Liver (tissue), 3 donors: ENCODE results near the gene DLX4.

Source experiments
- ATF3 ChIP-seq: IDR thresholded peaks from 2 replicates; pipeline ENCODE4 v1.6.1; 2016; ENCODE audit warnings: antibody characterized with exemption
- EGR1 ChIP-seq, 2 donors: IDR thresholded peaks; 2 replicates each; pipeline ENCODE4 v1.6.1; 2016 to 2018; ENCODE audit warnings: antibody characterized with exemption in 2 of 2, low read depth in 2 of 2
- GABPA ChIP-seq, 2 donors: IDR thresholded peaks in 1 of 2; conservative IDR thresholded peaks in 1 of 2; 2 replicates each; pipeline ENCODE4 v1.6.1; 2016; ENCODE audit warnings: antibody characterized with exemption in 2 of 2, mild to moderate bottlenecking in 1 of 2, moderate library complexity in 1 of 2
- JUND ChIP-seq, 2 donors: IDR thresholded peaks; 2 replicates each; pipeline ENCODE4 v1.6.1; 2016; ENCODE audit warnings: antibody characterized with exemption in 2 of 2
- RAD21 ChIP-seq, 2 donors: IDR thresholded peaks; 2 replicates each; pipeline ENCODE4 v1.6.1; 2016; ENCODE audit warnings: antibody characterized with exemption in 2 of 2, mild to moderate bottlenecking in 2 of 2
- SP1 ChIP-seq: IDR thresholded peaks from 2 replicates; pipeline ENCODE4 v1.6.1; 2018; ENCODE audit warnings: antibody characterized with exemption, mild to moderate bottlenecking
- TAF1 ChIP-seq: conservative IDR thresholded peaks from 2 replicates; pipeline ENCODE4 v1.6.1; 2016; ENCODE audit warnings: antibody characterized with exemption, mild to moderate bottlenecking
- YY1 ChIP-seq: IDR thresholded peaks from 2 replicates; pipeline ENCODE4 v1.6.1; 2016; ENCODE audit warnings: antibody characterized with exemption, mild to moderate bottlenecking
- TF ChIP-seq, protein P1 (sequence below): fragments of 150-350 bp; IDR thresholded peaks from 2 replicates; pipeline ENCODE4 v1.5.1; 2017; ENCODE audit warnings: improper control_type of control experiment, low read depth, low read length; ENCODE audit not compliant: missing input control
- donor health status: healthy.
- donor health status: healthy.

GRCh38 chr17:49935526-49936210, 33.3 kb upstream of the DLX4 start:
- TF ChIP-seq, protein P1, sequence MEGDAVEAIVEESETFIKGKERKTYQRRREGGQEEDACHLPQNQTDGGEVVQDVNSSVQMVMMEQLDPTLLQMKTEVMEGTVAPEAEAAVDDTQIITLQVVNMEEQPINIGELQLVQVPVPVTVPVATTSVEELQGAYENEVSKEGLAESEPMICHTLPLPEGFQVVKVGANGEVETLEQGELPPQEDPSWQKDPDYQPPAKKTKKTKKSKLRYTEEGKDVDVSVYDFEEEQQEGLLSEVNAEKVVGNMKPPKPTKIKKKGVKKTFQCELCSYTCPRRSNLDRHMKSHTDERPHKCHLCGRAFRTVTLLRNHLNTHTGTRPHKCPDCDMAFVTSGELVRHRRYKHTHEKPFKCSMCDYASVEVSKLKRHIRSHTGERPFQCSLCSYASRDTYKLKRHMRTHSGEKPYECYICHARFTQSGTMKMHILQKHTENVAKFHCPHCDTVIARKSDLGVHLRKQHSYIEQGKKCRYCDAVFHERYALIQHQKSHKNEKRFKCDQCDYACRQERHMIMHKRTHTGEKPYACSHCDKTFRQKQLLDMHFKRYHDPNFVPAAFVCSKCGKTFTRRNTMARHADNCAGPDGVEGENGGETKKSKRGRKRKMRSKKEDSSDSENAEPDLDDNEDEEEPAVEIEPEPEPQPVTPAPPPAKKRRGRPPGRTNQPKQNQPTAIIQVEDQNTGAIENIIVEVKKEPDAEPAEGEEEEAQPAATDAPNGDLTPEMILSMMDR: no peak
- TF ChIP-seq TAF1 (no peak), JUND (IDR thresholded peaks at IDR 0.05) (no peak), RAD21 (IDR thresholded peaks at IDR 0.05) (no peak), YY1 (no peak), ATF3 (no peak), SP1 (no peak), EGR1 (IDR thresholded peaks at IDR 0.05; ENCODE audit: low read depth in 2 of 2) (no peak), GABPA (IDR thresholded peaks at IDR 0.05 in 1 of 2, conservative IDR thresholded peaks at IDR 0.05 in 1 of 2) (no peak)
